Stimulated activated CD4-positive, alpha-beta T cell treated with anti-CD3 and anti-CD28 coated beads, Interleukin-4, amount 100 ng/mL, for 4 hours (primary cell): ENCODE data around the gene DNAAF3.
A peak's percentile ranks its signal among the peaks of the same experiment; 100 is the strongest.
"Not testable (repeated sequence)": the region's sequence is repeated elsewhere in the genome, so short reads cannot be mapped to it uniquely, and the experiment has no call there.

ENCODE experiments used
- DNase-seq, 2 experiments: peaks; one replicate each; pipeline ENCODE4 v3.0.0-alpha.2; 2020

The DNAAF3 gene

DNA sequence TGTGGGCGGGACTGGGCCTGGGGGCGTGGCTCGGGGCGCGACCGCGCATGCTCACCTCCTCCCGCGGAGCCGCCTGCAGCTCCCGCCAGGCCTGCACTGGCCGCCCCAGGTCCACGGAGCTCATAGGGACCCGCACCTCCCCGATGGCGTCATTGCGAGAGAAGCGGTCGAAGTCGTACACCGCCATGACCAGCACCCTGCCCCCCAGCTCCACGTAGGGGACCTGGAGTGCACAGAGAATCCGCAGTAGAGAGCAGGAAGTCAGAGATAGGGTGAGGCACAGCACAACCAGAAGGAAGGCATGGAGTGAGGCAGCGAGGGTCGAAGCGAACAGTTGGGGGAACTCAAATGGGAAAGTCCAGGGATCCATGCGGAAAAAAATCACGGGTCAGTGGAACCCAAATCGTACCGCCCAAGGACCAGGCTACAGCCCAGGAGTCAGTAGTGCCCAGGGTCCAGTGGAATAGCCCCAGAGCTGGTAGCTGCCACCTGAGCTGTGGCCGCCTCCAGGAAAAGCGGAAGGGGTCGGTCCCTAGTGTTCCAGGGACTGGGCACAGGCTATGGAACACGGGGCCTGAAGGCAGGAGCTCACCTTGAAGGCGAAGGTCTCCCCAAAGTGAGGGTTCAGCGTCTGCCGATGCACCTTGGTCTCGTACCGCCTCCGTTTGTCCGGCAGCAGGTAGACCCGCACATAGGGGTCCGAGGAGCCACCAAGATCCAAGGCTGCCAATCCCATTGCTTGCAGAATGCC is 8.9 kb upstream of the DNAAF3 start:
- DNase-seq, result no peak

DNA sequence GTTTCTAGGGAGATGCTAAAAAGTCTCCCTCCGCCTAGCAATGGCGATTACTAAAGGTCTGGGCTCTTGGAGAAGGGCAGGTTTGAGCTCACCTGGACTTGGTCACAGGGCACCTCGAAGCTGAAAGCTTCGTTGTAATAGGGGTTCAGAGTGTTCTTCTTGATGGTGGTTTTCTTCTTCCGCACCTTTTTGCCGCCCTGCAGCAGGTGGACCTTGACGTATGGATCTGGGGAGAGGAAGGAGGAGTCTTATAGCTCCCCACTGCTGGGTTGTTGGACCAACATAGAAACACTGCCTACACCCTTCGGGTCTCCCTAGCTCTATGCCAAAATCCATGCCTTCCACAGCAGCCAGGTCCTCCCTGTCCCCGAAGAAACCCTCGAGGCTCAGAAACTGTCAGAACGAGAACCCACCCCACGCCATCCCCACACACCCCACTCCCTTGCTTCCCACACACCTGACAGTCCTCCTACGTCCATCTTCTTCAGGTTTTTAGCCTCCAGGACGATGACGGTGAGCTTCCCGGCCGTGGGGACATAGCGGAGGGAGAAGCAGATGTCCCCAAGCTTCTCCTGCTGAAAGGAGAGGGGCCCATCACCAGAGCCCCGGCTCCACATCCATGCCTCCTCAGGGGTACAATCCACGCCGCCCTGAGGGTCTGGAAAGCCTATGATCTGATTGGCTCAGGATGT is 8.2 kb upstream of the DNAAF3 start:
- DNase-seq, result no peak

DNA sequence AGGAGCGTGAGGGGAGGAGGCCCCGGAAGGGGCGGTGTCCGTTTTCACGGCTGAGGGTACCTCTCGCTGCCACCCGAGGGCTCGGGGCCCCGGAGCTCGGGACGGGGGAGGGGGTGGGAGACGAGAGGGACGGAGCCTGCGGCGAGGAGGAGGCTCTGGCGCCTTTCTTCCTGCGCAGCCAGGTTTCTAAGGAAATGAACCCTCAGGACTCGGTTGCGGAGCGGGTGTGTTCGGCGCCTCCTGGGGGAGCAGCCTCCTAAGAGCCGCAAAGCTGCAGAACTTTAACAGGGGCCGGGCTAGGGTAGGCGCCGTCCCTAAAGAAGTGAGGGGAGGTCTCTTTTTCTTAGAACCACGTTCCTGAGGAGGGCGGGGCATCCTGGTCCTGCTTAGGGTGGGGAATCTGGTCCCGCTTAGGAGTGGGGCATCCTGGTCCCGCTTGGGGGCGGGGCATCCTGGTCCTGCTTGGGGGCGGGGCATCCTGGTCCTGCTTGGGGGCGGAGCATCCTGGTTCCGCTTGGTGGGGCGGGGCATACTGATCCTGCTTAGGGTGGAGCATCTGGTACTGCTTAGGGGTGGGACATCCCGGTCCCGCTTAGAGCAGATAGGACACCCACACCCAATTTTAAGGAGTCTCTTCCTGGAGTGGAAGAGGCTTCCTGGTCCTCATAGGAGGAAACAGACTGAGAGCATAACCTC is 7.4 kb upstream of the DNAAF3 start:
- DNase-seq, result peak; percentile 3 to 24

DNA sequence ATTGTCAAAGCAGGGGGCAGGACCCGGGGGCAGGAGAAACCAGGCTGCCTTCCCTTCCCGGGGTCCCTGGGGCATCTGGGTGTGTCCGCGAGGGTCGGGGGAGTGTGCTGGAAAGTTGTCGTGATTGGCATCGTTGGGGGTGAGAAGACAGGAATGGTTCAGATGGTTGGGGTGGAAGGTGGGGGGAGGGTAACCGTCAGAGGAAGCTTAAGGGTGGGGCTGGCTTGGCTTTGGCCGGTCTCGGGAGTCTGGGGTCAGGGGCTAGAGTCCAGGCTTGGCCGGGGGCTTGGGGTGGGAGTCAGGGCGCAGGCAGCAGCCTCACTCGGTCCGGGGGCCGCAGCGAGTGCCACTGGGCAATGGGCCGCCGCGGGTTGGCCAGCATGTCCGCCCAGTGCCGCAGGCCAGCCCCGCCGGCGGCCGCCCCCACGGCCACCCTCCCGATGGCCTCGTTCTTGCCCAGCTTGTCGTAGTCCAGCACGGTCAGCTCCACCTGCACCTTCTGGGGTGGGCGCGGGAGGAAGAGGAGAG is 6.8 kb upstream of the DNAAF3 start:
- DNase-seq, result no peak

DNA sequence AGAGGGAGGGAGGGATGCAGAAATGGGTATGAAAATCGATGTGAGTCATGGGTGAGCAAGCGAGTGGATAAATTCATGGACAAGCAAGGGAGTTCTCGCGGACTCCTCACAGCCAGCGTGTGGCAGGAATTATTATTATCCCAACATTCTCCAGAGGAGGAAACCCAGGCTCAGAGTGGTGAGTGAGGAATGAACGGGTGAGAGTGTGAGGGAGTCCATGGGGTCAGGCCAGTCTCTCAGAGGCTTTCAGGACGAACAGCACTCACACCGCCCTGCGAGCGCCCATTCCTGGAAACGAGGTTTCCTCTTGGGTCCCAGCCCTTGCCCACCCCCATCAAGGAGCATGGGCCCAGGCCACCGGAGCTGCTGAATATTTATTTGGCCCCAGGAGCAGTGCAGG is 6.3 kb upstream of the DNAAF3 start:
- no peak for DNase-seq

DNA sequence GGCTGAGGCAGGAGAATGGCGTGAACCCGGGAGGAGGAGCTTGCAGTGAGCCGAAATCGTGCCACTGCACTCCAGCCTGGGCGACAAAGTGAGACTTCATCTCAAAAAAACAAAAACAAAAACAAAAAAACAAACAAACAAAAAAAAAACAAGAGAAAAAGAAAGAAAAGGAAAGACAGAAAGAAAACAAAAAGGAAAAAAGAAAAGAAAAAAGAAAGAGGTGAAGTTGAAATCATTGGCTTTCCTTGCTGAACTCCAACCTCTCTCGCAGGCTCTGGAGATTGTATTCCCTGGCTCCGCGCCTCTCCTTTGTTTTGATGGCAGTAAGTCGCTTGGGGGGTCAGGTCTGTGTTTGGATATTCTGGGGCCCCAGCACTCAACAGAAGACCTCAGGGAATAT is 5.9 kb upstream of the DNAAF3 start:
- DNase-seq, result not testable (repeated sequence)

DNA sequence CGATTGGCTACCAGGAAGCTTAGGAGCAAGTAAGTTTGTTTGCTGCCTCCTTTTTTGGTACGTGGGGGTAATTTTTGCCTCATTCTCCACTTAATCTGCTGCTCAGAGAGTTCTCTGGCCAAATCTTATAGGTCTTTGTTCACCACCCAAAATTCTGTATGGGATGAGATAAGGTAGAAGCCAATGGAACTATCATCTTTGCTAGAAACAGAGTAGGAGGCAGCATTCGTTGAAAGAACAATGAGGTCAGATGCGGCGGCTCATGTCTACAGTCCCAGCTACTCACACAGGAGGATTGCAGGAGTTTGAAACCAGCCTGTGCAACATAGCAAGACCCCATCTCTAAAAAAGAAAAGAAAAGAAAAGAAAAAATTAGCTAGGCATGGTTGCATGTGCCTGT is 5.0 kb upstream of the DNAAF3 start:
- DNase-seq, result no peak

DNA sequence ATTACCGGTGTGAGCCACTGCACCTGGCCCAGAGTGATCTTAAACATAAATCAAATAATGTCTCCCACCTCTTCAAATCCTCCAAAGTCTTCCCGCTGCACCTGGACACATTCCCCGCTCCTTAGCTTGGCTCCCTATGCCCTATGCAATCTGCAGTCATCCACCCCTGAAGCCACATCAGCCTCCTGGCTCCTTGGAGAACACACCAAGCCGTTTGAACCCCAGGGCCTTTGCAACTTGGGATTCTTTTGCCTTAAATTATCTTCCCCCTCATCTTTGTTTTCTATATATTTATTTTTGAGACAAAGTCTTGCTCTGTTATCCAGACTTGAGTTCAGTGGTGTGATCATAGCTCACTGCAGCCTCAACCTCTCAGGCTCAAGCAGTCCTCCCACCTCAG is 2.7 kb upstream of the DNAAF3 start:
- no peak for DNase-seq

DNA sequence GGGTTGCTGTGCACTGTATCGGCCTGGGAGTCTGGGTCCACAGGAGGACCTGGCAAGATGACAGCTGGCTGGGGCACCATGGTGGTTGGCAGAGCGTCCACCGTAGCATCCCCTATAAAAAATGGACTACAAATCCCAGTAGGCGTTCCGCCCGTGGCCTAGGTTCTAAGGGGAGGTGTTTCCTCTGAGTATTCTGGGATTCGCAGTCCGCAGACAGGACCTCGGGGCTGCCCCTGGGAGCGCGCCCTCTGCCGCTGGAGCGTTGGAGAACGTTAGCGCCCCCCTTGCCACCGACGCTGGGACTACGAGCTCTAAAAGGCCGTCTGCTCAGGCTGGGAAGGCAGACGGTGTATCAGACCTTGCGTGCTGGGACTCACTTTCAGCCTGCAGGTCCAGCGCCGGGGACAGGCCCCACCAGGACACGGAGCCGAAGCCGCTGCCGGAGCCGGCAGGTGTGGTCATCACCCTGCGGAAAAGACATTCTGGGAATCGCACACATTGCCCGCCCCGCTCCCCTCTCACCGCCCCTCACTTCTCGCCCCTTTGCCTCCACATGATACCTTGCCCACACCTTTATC is 372 bp downstream of the DNAAF3 start:
- peak; percentile 38 to 48 for DNase-seq

DNA sequence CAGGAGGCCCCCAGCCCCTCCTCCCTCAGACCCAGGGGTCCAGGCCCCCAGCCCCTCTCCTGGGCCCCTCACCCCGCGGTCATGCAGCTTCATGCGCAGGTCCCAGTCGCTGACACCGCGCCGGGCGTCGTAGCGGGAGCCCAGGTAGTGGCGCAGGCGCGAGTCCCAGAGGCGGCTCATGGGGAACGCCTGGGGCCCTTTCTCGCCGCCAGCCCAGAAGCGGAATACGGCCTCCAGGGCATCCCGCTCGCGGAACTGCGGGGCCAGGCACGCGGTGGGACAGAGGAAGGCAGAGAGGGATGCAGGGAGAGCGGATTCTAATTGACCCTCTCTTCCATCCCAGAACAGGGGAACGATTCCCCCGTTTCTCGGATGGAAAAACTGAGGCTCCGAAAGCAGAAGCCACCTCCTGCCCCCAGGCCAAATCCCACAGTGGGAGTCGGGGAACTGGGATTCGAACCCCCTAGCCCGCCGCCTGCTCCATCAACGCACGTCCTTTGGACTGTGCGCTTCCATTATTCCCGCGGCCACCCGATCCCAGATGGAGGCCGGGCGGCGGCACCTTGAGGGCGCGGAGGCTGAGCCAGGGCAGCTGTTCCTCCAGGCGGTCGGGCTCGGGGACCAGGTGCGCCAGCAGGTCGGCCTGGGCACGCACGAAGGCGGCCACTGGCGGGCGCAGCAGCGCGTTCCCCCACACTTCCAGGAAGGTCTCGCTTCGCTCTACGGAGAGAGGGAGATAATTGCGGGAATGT is 4.7 kb downstream of the DNAAF3 start:
- DNase-seq, result no peak

DNA sequence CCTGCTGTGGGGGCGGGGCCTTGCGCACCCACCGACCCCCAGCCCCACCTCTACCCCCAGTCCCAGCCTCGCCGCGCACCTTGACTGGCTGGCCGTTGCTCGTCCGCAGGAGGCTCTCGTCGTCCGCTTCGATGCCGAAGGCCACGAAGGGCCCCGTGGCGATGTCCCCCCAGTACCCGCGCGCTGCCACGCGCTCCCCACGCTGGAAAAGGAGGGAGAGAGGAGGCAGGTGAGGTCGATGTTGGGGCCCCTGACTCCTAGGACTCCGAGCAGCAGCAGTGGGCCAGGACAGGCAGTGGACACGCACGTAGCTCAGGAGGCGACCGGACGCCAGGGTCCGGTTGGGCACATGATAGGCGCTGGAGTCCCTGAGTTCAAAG is 5.4 kb downstream of the DNAAF3 start:
- DNase-seq, result no peak

DNA sequence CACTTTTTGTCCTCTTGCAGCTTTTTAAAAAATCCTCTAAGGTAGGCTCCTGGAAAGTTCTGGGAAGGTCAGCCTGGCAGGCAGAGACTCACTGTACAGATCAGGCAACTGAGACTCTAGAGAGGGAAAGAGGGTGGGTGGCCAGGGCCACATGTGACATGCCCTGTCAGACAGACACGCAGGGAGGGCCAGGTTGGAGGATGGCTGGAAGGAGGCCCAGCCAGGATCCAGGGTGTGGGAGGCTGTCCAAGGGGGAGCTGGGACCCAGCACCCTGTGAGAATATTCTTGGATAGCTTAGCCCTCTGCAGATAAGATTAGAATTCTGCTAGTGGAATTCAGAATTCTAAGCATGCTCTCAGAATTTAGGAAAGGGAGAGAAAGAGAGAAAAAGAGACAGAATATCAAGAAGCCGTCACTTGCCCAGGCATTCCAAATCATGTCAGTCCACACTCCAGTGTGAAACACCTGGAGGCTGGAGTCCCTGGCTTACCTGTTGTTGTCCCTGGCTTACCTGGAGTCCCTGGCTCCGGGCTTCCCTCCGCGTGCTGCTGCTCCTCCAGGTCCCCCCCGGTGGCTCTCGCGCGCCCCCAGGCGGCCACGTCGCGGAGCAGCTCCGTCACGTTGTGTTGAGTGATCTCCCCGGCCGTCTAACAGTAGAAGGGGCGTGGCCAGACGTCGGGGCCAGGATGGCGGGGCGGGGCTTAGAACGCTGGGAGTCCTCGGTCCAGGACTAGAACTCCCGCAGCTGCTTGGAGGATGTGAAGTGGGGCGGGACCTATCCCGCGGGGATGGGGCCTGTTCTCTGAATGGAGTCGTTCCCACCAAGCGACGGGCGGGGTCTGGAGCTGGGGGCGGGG is 6.1 kb downstream of the DNAAF3 start:
- DNase-seq, result peak; percentile 84 to 85

DNA sequence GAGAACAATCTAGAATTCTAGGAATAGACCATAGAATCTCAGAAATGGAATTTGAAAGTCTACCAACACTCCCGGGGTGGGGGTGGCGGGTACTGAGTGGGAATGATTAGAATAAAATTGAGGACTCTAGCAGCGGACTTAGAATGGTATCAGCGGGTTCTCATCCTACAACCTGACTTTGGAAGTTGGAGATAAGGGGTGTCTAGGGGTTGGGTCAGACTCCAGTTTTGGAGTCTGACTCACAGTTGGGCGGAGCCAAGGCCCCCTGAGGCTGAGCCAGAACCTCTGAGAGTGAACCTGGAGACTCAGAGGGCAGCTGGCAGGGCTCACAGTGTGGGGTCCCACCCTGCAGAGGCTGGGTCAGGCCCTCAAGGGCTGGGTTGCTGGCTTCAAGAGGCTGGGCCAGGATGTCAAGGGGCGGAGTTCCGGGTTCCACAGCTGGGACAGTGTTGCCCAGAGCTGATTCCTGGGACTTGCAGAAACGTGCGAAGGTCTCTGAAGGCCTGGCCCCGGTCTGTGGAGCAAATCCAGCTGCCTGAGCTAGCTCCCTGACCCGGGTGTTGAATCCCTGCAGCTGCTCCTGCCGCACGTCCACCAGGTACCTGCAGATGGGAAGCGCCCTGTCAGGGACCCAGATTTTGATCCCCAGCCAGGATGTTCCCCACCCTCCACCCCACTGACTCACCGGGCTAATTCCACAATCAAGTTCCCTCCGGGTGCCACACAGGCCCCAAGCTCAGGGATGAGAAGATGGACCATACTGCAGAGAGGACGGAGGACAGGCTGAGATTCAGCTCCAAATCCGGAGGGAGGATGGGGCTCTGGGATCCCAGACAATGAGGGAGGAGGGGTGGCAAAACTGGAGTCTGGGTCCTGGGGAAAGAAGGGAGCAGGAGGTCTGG is 7.3 kb downstream of the DNAAF3 start:
- no peak for DNase-seq

DNA sequence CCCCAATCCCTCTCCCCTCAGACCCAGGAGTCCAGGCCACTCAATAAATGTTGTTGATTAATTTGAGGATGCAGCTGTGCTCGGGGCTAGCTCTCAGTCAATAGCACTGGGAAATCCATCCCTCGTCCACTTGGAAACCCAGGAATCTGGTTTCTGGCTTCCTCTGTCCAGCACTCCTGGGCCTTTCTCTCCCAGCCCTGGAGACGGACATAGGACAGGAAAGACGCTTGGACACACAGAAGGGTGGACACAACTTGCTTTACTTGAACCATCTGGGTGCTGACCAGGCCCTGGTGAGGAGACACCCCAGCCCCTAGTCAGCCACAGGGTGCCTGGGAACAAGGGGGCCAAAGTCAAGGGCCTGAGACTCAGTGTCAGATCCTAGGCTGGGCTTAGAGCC is 8.0 kb downstream of the DNAAF3 start:
- DNase-seq, result no peak

DNA sequence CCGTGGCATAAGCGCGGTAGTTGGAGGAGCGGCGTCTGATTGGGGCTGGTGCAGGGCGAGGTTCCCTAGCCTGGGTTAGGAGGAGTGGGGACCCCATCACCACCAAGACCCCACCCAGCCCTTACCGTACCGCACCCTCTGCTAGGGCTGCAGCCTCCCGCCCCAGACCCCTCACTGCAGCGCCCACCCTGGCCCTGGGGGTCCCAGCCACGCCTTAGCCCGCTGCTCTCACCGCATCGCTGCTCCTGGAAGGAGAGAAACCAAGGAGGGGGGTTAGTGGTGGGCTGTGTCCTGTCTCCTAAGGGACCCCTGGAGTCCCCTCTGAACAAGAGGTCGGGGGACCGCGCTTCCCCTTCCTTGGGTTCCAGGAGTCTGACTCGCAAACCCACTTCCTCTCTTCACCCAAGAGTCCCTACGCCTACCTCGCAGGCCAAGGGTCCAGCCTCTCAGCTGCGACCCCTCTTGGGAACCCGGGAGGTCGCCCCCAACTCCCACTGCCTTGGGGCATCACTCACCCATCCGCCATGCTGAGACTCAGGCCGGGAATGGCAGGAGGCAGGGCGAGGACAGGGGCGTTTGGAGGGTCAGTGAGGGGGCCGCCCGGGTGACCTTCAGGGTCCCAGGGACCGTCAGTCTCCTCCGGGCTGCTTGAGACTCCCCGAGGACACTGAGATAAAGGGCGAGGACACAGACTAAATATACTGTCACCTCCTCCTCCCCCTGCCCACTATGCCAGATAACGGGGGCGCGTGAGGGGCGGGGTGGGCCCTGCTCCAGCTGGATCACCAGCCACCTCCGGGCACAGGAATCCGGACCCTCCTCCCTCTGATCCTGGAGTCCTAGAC is 9.1 kb downstream of the DNAAF3 start, which contains the start of gene TNNI3:
Gene TNNI3 (minus strand): TSS at position 669 of the 845 bp plus-strand sequence. CDS start 143 bp downstream, at position 526.
- no peak for DNase-seq

DNA sequence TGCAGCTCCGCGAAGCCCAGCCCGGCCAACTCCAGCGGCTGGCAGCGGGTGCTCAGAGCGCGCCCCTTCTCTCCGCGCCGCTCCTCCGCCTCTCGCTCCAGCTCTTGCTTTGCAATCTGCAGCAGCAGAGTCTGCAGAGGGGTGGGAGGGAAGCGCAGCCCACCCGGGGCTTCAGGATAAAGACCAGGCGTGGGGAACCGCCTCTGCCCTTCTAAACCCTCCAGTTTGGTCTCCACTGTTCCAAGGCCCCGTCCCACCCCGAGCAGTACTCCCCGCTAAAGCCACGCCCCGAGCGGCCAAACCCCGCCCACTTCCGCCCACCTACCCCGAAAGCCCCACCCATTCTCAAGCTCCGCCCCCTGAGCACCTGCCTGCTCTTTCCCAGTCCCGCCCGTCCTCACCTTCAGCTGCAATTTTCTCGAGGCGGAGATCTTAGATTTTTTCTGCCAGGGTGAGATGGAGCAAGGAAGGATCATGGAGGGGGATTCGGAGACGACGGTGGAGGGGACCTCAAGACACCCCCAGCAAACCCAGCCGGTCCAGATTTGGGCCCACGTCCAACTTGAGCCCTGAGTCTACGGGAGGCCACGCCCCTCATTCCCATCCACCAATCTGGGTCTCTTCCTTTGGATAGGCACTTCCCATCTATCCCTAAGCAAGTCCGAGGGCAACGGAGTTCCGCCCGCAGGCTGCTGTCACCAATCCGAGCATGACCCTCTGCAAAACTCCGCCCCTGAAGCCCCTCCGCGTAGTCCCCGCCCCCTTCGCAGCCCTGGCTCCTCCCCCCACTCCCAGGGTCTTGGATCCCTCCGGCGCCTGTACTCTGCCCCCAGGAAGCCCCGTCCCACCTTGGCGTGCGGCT is 10.0 kb downstream of the DNAAF3 start:
- DNase-seq, result peak in 1 of 2 experiments; percentile 24

DNA sequence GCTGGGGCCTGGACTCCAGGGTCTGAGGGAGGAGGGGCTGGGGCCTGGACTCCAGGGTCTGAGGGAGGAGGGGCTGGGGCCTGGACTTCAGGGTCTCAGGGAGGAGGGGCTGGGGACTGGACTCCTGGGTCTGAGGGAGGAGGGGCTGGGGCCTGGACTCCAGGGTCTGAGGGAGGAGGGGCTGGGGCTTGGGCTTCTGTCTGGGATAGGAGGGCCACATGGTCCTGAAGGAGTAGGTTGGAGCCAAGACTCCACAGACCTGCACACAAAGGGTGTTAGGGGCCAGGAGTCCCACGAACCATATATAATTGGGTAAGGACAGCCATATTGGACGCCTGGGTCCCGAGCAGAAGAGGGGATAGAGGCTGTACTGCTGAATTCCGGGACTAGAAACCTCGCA is 10.6 kb downstream of the DNAAF3 start:
- DNase-seq, result not testable (repeated sequence)

DNA sequence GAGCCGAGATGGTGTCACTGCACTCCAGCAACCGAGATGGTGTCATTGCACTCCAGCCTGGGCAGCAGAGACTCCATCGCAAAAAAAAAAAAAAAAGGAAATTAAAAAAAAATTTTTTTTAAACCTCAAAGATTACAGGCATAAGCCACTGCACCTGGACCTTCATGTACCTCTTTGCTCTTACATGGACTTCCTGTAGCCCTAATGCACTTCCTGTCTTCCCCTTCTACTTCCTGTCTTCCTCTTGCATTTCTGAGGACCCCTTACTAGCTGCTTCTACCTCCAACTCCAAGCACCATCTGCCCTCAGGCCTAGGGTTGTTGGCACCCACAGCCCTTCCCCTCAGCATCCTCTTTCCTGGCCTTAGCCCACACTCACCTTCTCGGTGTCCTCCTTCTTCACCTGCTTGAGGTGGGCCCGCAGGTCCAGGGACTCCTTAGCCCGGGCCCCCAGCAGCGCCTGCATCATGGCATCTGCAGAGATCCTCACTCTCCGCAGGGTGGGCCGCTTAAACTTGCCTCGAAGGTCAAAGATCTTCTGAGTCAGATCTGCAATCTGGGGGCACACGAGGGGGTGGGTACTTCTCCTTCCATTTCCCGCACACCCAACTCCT is 12.7 kb downstream of the DNAAF3 start:
- DNase-seq, result no peak
